HepG2 (cell line): ENCODE measurements around the gene TMX3. TPM values are rescaled to one million over a fixed set of nuclear protein-coding genes. Genes with fewer than 3 reads are reported as not detected.
A peak's percentile ranks its signal among the peaks of the same experiment; 100 is the strongest.

Experiments used
- ATAC-seq: fragments of 200-7000 bp; cut with Tn5 transposase; 3 replicates; pipeline ENCODE4 v1.9.1; 2020; ENCODE audit warnings: mild to moderate bottlenecking, moderate library complexity
- BruUV-seq: library from RNA; stranded (reverse); fragments of 400-500 nt; replicated peaks from 2 replicates; lab custom pipeline; 2021; lab: Mats Ljungman, UMichigan
- CTCF ChIA-PET: fragments of 300-600 bp; formaldehyde crosslinking; extraction: SDS; loops from one replicate; lab custom pipeline; 2021; ENCODE audit warnings: low total read pairs, inconsistent platforms, low intra/inter-chr PET ratio; lab: Yijun Ruan, JAX
- POLR2A ChIA-PET: fragments of 350-600 bp; sonication (Branson Sonifier 250); formaldehyde crosslinking; loops from one replicate; lab custom pipeline; 2020; ENCODE audit warnings: antibody characterized with exemption, inconsistent platforms; lab: Yijun Ruan, JAX
- DNase-seq: peaks from one replicate; pipeline ENCODE4 v3.0.0-alpha.2; 2015; ENCODE audit warnings: low spot score
- FAIRE-seq: peaks from 3 replicates; lab custom pipeline; 2011; peaks lifted over from hg19 to GRCh38; lab: Jason Lieb, UNC
- H2AFZ ChIP-seq: one replicate; pipeline ENCODE4 v1.6.1; 2011; ENCODE audit warnings: low read length, inconsistent platforms
- H3K27ac ChIP-seq: fragments of 300-600 bp; 3 replicates; pipeline ENCODE4 v1.8.0; 2011; ENCODE audit warnings: mixed run types, mild to moderate bottlenecking, mixed read lengths, low read length, inconsistent platforms; ENCODE audit not compliant: insufficient read depth; ENCODE audit errors: extremely low read length
- H3K27me3 ChIP-seq, 2 experiments: fragments of 200-600 bp in 1 of 2; 2 replicates in 1 of 2; 3 replicates in 1 of 2; pipeline versions ENCODE4 v1.6.0 to v1.8.0; 2011; ENCODE audit warnings: low read length in 2 of 2, mild to moderate bottlenecking in 2 of 2, moderate library complexity in 2 of 2, inconsistent platforms in 1 of 2; ENCODE audit not compliant: insufficient read depth in 2 of 2, control insufficient read depth in 1 of 2
- H3K36me3 ChIP-seq, 2 experiments: fragments of 200-600 bp in 1 of 2; replicated peaks in 1 of 2; 2 replicates in 1 of 2; 3 replicates in 1 of 2; pipeline versions ENCODE4 v1.5.1 to v1.8.0; 2011; ENCODE audit warnings: low read length in 2 of 2, inconsistent platforms in 1 of 2; ENCODE audit not compliant: insufficient read depth in 2 of 2, control insufficient read depth in 1 of 2
- H3K4me1 ChIP-seq: 2 replicates; pipeline ENCODE4 v1.5.1; 2012; ENCODE audit warnings: low read length, inconsistent platforms; ENCODE audit not compliant: insufficient read depth
- H3K4me2 ChIP-seq: 2 replicates; pipeline ENCODE4 v1.6.0; 2011; ENCODE audit warnings: low read depth, low read length, inconsistent platforms
- H3K4me3 ChIP-seq, 3 experiments: fragments of 200-600 bp in 1 of 3; sonication (generic), shearing (Covaris generic) in 1 of 3; replicated peaks in 1 of 3; 2 replicates each; pipeline ENCODE4 v1.5.1; 2011 to 2016; ENCODE audit warnings: low read length in 3 of 3, inconsistent platforms in 2 of 3, low read depth in 2 of 3, mild to moderate bottlenecking in 2 of 3, control low read depth in 1 of 3, mixed read lengths in 1 of 3; ENCODE audit not compliant: insufficient read depth in 1 of 3
- H3K79me2 ChIP-seq: one replicate; pipeline ENCODE4 v1.6.1; 2011; ENCODE audit warnings: low read length, inconsistent platforms; ENCODE audit not compliant: insufficient read depth
- H3K9ac ChIP-seq: 2 replicates; pipeline ENCODE4 v1.6.0; 2011; ENCODE audit warnings: mild to moderate bottlenecking, low read depth, low read length, inconsistent platforms; ENCODE audit not compliant: insufficient read depth
- H3K9me3 ChIP-seq: 2 replicates; pipeline ENCODE4 v1.5.1; 2012; ENCODE audit warnings: mild to moderate bottlenecking, low read length
- H4K20me1 ChIP-seq: 2 replicates; pipeline ENCODE4 v1.6.0; 2011; ENCODE audit warnings: inconsistent platforms, mild to moderate bottlenecking, low read length, moderate library complexity; ENCODE audit not compliant: insufficient read depth
- AGO2 ChIP-seq: fragments of 200-400 bp; formaldehyde crosslinking; optimal IDR thresholded peaks from 2 replicates; pipeline ENCODE3; 2017; ENCODE audit warnings: mild to moderate bottlenecking, low read depth, low read length, moderate library complexity
- HES4 ChIP-seq: sonication (generic); formaldehyde crosslinking; IDR thresholded peaks from 2 replicates; pipeline ENCODE4 v1.9.0; 2021; ENCODE audit warnings: mild to moderate bottlenecking, missing genetic modification reagents, borderline replicate concordance
- HIVEP1 ChIP-seq: sonication (generic); formaldehyde crosslinking; IDR thresholded peaks from 2 replicates; pipeline ENCODE4 v1.4.0; 2020; ENCODE audit warnings: mild to moderate bottlenecking, missing genetic modification reagents
- ISL2 ChIP-seq: sonication (generic); formaldehyde crosslinking; IDR thresholded peaks from 2 replicates; pipeline ENCODE4 v1.5.0; 2020; ENCODE audit warnings: missing genetic modification reagents
- NAIF1 ChIP-seq: sonication (generic); formaldehyde crosslinking; IDR thresholded peaks from 2 replicates; pipeline ENCODE4 v1.5.0; 2020; ENCODE audit warnings: mild to moderate bottlenecking, missing genetic modification reagents, borderline replicate concordance
- SIN3A ChIP-seq: IDR thresholded peaks from 2 replicates; pipeline ENCODE4 v1.6.1; 2011; ENCODE audit warnings: low read depth, mild to moderate bottlenecking, control low read depth, low read length, borderline replicate concordance
- SOX13 ChIP-seq, 3 experiments: fragments of 450-650 bp in 1 of 3; sonication (generic) in 1 of 3; formaldehyde crosslinking in 1 of 3; IDR thresholded peaks in 2 of 3; conservative IDR thresholded peaks in 1 of 3; 2 replicates each; pipeline versions ENCODE4 v1.5.0 to v1.6.1; 2016 to 2020; ENCODE audit warnings: antibody characterized with exemption in 1 of 3, mild to moderate bottlenecking in 1 of 3, missing compliant biosample characterization in 1 of 3, missing genetic modification reagents in 1 of 3, moderate library complexity in 1 of 3
- ZC3H13 ChIP-seq: sonication (generic); formaldehyde crosslinking; IDR thresholded peaks from 2 replicates; pipeline ENCODE4 v1.8.1; 2023; ENCODE audit warnings: mild to moderate bottlenecking, missing genetic modification reagents, moderate library complexity
- ZNF207 ChIP-seq: fragments of 450-650 bp; IDR thresholded peaks from 2 replicates; pipeline ENCODE4 v1.6.1; 2016; ENCODE audit warnings: antibody characterized with exemption, borderline replicate concordance
- ZNF224 ChIP-seq: sonication (generic); formaldehyde crosslinking; IDR thresholded peaks from 2 replicates; pipeline ENCODE4 v1.5.0; 2020; ENCODE audit warnings: mild to moderate bottlenecking, missing genetic modification reagents
- ZNF232 ChIP-seq: sonication (generic); formaldehyde crosslinking; IDR thresholded peaks from 2 replicates; pipeline ENCODE4 v1.4.0; 2020; ENCODE audit warnings: missing genetic modification reagents, borderline replicate concordance
- ZNF326 ChIP-seq: sonication (generic); formaldehyde crosslinking; IDR thresholded peaks from 2 replicates; pipeline ENCODE4 v1.4.0; 2020; ENCODE audit warnings: missing genetic modification reagents, borderline replicate concordance
- ZNF780A ChIP-seq: sonication (generic); formaldehyde crosslinking; IDR thresholded peaks from 2 replicates; pipeline ENCODE4 v1.8.0; 2022; ENCODE audit warnings: mild to moderate bottlenecking, missing genetic modification reagents, moderate library complexity
- WGBS: methylation state at CpG from one replicate; pipeline ENCODE4 v1.1.6; 2017; ENCODE audit warnings: low lambda C conversion rate; 5-methylcytosine and 5-hydroxymethylcytosine counted together
- in situ Hi-C: cut with HindIII; loops from 2 replicates; pipeline ENCODE4 v1.10.0; 2017; ENCODE audit warnings: low pct_unique_long_range_greater_than_20kb; ENCODE audit not compliant: extremely low pct_ligation_motif_present
- intact Hi-C: fragments of 100-400 bp; cut with micrococcal nuclease; formaldehyde crosslinking; loops from one replicate; pipeline ENCODE4 v1.10.0; 2022; ENCODE audit not compliant: unreplicated experiment
- polyA plus RNA-seq, 8 experiments: library from polyadenylated mRNA; depleted of rRNA in 3 of 8; stranded (reverse) in 7 of 8; unstranded in 1 of 8; fragments of >200 nt; fragmentation: Illumina TruSeq in 4 of 8; extraction: Trizol in 4 of 8; gene quantifications; 2 replicates each; pipeline versions ENCODE4 v1.2.1 to v1.2.3, GENCODE V29; 2011 to 2016; ENCODE audit warnings: low read depth in 4 of 8, missing spikeins in 1 of 8, mixed read lengths in 1 of 8; ENCODE audit not compliant: insufficient read depth in 1 of 8
- total RNA-seq, 5 experiments: library from RNA; depleted of rRNA; stranded (reverse); fragments of >200 nt; fragmentation: Illumina TruSeq; extraction: Trizol; gene quantifications; 2 replicates each; pipeline ENCODE4 v1.2.3, GENCODE V29; 2016; ENCODE audit warnings: low read depth in 1 of 5
- TF ChIP-seq, protein P1 (sequence below): sonication (generic); formaldehyde crosslinking; IDR thresholded peaks from 2 replicates; pipeline ENCODE4 v1.4.0; 2020; ENCODE audit warnings: low read depth, missing genetic modification reagents
- TF ChIP-seq, protein P2 (sequence below): sonication (generic); formaldehyde crosslinking; IDR thresholded peaks from 2 replicates; pipeline ENCODE4 v1.5.0; 2020; ENCODE audit warnings: missing genetic modification reagents, mild to moderate bottlenecking, borderline replicate concordance

Gene TMX3
- total and polyA plus RNA-seq, 2 of the 13 experiments (the other 11 are each of a cell fraction or from before 2014, with no cell fraction given): 12.9 to 25.0 TPM

DNA sequence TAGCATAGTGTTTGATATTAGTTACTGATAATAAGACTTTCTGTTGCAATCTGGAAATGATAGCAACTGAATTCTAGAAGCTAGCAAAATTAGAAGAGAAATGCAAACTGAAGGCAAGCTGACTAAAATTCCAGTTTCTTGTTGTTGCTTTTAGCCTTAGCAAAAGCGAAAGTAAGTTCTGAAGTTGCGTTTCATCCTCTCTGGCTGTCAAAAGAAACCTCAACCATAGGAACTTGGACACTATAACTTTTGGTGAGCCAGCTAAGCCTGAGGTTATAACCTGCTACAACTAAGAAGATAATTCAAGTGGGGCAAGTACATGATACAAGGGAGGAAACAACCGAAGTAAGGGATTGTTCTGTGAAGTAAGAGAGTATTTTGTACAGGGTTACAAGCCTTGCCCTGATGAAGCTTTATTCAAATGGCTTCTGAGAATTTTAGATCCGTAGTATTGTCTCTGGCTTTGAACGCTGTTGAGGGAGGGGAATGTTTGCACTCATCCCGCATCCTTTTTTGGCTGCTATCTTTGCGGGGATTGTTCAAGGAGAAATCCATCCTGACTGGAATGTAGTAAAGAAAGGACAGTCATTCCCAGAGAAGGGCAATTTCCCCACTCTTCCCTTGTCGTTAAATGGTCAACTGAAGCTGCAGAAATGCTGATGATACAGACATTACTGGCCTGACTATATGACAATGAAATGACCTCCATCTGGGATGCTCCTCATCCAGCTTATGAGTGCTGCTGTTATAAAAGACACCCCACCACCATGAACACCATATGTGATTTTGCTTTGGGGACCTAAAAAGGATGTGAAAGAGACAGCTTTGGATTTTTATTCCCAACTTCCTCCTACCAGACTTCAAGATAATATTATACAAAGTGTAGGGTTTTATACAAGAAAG is 7.0 kb upstream of the TMX3 start (continued):
- TF ChIP-seq AGO2 (no peak), ZNF232 (CRISPR knock-in tag) (no peak), ZNF207 (no peak), SOX13 (IDR thresholded peaks at IDR 0.05) (no peak), SOX13 (CRISPR knock-in tag; conservative IDR thresholded peaks at IDR 0.05 in 1 of 2, IDR thresholded peaks at IDR 0.05 in 1 of 2) (no peak), ZNF326 (no peak)

DNA sequence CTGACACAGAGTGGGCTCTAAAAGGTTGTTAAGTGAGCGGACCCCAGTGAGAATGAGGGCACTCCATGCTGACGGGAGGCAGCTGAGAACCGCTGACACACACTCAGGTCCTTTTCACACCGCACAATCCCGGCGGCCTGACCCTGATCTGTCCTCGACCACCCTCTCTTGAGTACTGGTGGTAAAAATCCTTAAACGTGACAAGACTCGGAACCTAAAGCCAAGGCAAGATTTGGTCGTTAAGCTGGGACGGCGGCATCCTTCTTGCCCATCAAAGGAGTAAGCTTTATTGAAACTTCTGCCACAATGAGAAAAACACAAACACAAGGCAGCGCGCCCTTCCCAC is 569 bp downstream of the TMX3 start:
- peak overlapping the region; percentile 89 for H3K9ac ChIP-seq
- peak overlapping the region; percentile 84 to 96 (median 94) for H3K4me3 ChIP-seq
- 1% methylated on average over 7 of the region's 14 CpGs for WGBS
- peaks cover 30% of the 10 kb centered on the region for H3K79me2 ChIP-seq
- H3K27ac ChIP-seq: peak overlapping the region; percentile 80
- intact Hi-C loops: loop anchor here (10.0 kb wide), 2 partner anchors 1200 to 1490 kb away; partner anchors contain the start of genes DSEL and RTTN
- TSS peak; percentile 56 for BruUV-seq
- ATAC-seq (peak; percentile 65), DNase-seq (peak; percentile 4), FAIRE-seq (no peak)
- no peaks in the 10 kb centered on the region for H3K9me3 ChIP-seq
- peaks cover 8 to 25% of the 10 kb centered on the region in 2 experiments for H3K36me3 ChIP-seq
- ChIA-PET POLR2A (no interaction called here), CTCF (no interaction called here)
- H2AFZ ChIP-seq: peak overlapping the region; percentile 72
- no peaks in the 10 kb centered on the region; a peak in 1 of 5 replicates for H3K27me3 ChIP-seq
- H3K4me1 ChIP-seq: peaks cover 26% of the 10 kb centered on the region
- peak overlapping the region; percentile 85 for H3K4me2 ChIP-seq
- in situ Hi-C loops: loop anchor here (5.0 kb wide), 1 partner anchor 42 kb away; no protein-coding TSS in a partner anchor
- H4K20me1 ChIP-seq: no peaks in the 10 kb centered on the region
- TF ChIP-seq ISL2 (CRISPR knock-in tag) (no peak), SIN3A (no peak), NAIF1 (CRISPR knock-in tag) (no peak), HES4 (CRISPR knock-in tag) (peak; percentile 11; the same call in 1 of the 2 replicates), ZNF224 (CRISPR knock-in tag) (peak; percentile 33; the same call in 1 of the 2 replicates), HIVEP1 (CRISPR knock-in tag) (no peak), ZC3H13 (no peak), ZNF780A (CRISPR knock-in tag) (no peak)
- TF ChIP-seq, protein P1, sequence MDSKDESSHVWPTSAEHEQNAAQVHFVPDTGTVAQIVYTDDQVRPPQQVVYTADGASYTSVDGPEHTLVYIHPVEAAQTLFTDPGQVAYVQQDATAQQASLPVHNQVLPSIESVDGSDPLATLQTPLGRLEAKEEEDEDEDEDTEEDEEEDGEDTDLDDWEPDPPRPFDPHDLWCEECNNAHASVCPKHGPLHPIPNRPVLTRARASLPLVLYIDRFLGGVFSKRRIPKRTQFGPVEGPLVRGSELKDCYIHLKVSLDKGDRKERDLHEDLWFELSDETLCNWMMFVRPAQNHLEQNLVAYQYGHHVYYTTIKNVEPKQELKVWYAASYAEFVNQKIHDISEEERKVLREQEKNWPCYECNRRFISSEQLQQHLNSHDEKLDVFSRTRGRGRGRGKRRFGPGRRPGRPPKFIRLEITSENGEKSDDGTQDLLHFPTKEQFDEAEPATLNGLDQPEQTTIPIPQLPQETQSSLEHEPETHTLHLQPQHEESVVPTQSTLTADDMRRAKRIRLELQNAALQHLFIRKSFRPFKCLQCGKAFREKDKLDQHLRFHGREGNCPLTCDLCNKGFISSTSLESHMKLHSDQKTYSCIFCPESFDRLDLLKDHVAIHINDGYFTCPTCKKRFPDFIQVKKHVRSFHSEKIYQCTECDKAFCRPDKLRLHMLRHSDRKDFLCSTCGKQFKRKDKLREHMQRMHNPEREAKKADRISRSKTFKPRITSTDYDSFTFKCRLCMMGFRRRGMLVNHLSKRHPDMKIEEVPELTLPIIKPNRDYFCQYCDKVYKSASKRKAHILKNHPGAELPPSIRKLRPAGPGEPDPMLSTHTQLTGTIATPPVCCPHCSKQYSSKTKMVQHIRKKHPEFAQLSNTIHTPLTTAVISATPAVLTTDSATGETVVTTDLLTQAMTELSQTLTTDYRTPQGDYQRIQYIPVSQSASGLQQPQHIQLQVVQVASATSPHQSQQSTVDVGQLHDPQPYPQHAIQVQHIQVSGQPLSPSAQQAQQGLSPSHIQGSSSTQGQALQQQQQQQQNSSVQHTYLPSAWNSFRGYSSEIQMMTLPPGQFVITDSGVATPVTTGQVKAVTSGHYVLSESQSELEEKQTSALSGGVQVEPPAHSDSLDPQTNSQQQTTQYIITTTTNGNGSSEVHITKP: 0 out of 2 replicates have a peak, but pooled peaks have one; percentile 1
- TF ChIP-seq, protein P2, sequence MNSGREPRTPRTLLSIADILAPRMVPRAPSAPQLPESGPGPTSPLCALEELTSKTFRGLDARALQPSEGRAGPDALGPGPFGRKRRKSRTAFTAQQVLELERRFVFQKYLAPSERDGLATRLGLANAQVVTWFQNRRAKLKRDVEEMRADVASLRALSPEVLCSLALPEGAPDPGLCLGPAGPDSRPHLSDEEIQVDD (CRISPR knock-in tag): 0 out of 2 replicates have a peak, but pooled peaks have one; percentile 7
